K562 (cell line): ENCODE data around the gene KRT33B. TPM values are rescaled to one million over a fixed set of nuclear protein-coding genes. Genes with fewer than 3 reads are reported as not detected.

Experiments used
- ATAC-seq: fragments of 200-7000 bp; cut with Tn5 transposase; 3 replicates; pipeline ENCODE4 v1.9.1; 2020; ENCODE audit warnings: moderate library complexity
- BruUV-seq: library from RNA; stranded (reverse); fragments of 400-500 nt; replicated peaks from 2 replicates; lab custom pipeline; 2021; lab: Mats Ljungman, UMichigan
- CTCF ChIA-PET: fragments of 300-600 bp; formaldehyde crosslinking; extraction: SDS; loops from one replicate; lab custom pipeline; 2021; ENCODE audit warnings: low intra/inter-chr PET ratio; lab: Yijun Ruan, JAX
- POLR2A ChIA-PET: fragments of 300-600, 350-650 bp; sonication (Branson Sonifier 250); formaldehyde crosslinking; extraction: SDS; loops from one replicate; lab custom pipeline; 2021; ENCODE audit warnings: antibody characterized with exemption, inconsistent platforms; lab: Yijun Ruan, JAX
- DNase-seq, 4 experiments: peaks; one replicate each; pipeline versions ENCODE4 v3.0.0 to v3.0.0-alpha.2; 2011 to 2018; ENCODE audit warnings: low spot score in 3 of 4, mixed read lengths in 3 of 4; ENCODE audit errors: extremely low read depth in 1 of 4
- FAIRE-seq: peaks from 2 replicates; lab custom pipeline; 2011; peaks lifted over from hg19 to GRCh38; lab: Jason Lieb, UNC
- H2AFZ ChIP-seq: 2 replicates; pipeline ENCODE4 v1.6.0; 2011; ENCODE audit warnings: low read depth, low read length, control low read depth, inconsistent platforms
- H3K27ac ChIP-seq: fragments of 200-600 bp; 3 replicates; pipeline ENCODE4 v1.8.0; 2011; ENCODE audit warnings: low read depth, mild to moderate bottlenecking, control low read depth, inconsistent platforms, low read length, moderate library complexity, mixed read lengths; ENCODE audit errors: extremely low read depth
- H3K27me3 ChIP-seq, 2 experiments: fragments of 300-600 bp in 1 of 2; 2 replicates in 1 of 2; 3 replicates in 1 of 2; pipeline versions ENCODE4 v1.6.0 to v1.8.0; 2011; ENCODE audit warnings: inconsistent platforms in 2 of 2, low read length in 2 of 2, mild to moderate bottlenecking in 1 of 2, mixed read lengths in 1 of 2, moderate library complexity in 1 of 2; ENCODE audit not compliant: control insufficient read depth in 2 of 2, insufficient read depth in 2 of 2
- H3K36me3 ChIP-seq: fragments of 300-600 bp; 3 replicates; pipeline ENCODE4 v1.8.0; 2011; ENCODE audit warnings: mild to moderate bottlenecking, low read length, inconsistent platforms; ENCODE audit not compliant: control insufficient read depth, insufficient read depth
- H3K4me1 ChIP-seq, 2 experiments: fragments of 200-600 bp in 1 of 2; replicated peaks in 1 of 2; 2 replicates in 1 of 2; 3 replicates in 1 of 2; pipeline versions ENCODE4 v1.5.1 to v1.8.0; 2011; ENCODE audit warnings: inconsistent platforms in 2 of 2, low read length in 2 of 2, mild to moderate bottlenecking in 1 of 2, mixed read lengths in 1 of 2, moderate library complexity in 1 of 2; ENCODE audit not compliant: control insufficient read depth in 2 of 2, insufficient read depth in 2 of 2
- H3K4me2 ChIP-seq: 2 replicates; pipeline ENCODE4 v1.6.1; 2011; ENCODE audit warnings: low read length, control low read depth, inconsistent platforms, mixed read lengths; ENCODE audit not compliant: insufficient read depth
- H3K4me3 ChIP-seq: fragments of 200-600 bp; sonication (generic), shearing (Covaris generic); 2 replicates; pipeline ENCODE4 v1.5.1; 2016; ENCODE audit warnings: control low read depth, inconsistent platforms
- H3K79me2 ChIP-seq: fragments of 200-600 bp; 3 replicates; pipeline ENCODE4 v1.8.0; 2011; ENCODE audit warnings: low read length, inconsistent platforms; ENCODE audit not compliant: control insufficient read depth, insufficient read depth
- H3K9ac ChIP-seq, 2 experiments: 2 replicates each; pipeline versions ENCODE4 v1.6.0 to v1.6.1; 2011; ENCODE audit warnings: low read depth in 2 of 2, low read length in 2 of 2, control low read depth in 1 of 2, inconsistent platforms in 1 of 2, mild to moderate bottlenecking in 1 of 2, mixed read lengths in 1 of 2; ENCODE audit not compliant: insufficient read depth in 1 of 2
- H3K9me1 ChIP-seq: one replicate; pipeline ENCODE4 v1.6.0; 2011; ENCODE audit warnings: inconsistent platforms, mild to moderate bottlenecking, low read length, moderate library complexity; ENCODE audit not compliant: control insufficient read depth, insufficient read depth
- H3K9me3 ChIP-seq: replicated peaks from 2 replicates; pipeline ENCODE4 v1.5.1; 2011; ENCODE audit warnings: low read depth, low read length, inconsistent platforms; ENCODE audit not compliant: control insufficient read depth, insufficient read depth
- H4K20me1 ChIP-seq: replicated peaks from 2 replicates; pipeline ENCODE4 v1.6.1; 2011; ENCODE audit warnings: low read length, inconsistent platforms, mixed read lengths; ENCODE audit not compliant: control insufficient read depth, insufficient read depth
- BCL6 ChIP-seq: fragments of 250-450 bp; sonication (Bioruptor Pico); IDR thresholded peaks from 2 replicates; pipeline ENCODE4 v1.4.0; 2020
- C11orf30 ChIP-seq: fragments of 450-650 bp; IDR thresholded peaks from 2 replicates; pipeline ENCODE4 v1.6.1; 2016; ENCODE audit warnings: low read depth, mild to moderate bottlenecking
- EP400 ChIP-seq: fragments of 450-650 bp; IDR thresholded peaks from 2 replicates; pipeline ENCODE4 v1.6.1; 2017; ENCODE audit warnings: antibody characterized with exemption, mild to moderate bottlenecking, moderate library complexity
- ETV5 ChIP-seq: sonication (generic); formaldehyde crosslinking; IDR thresholded peaks from 2 replicates; pipeline ENCODE4 v1.4.0; 2020; ENCODE audit warnings: low read depth, mild to moderate bottlenecking, missing genetic modification reagents
- MAFK ChIP-seq: IDR thresholded peaks from 2 replicates; pipeline ENCODE4 v1.6.1; 2011; ENCODE audit warnings: low read length, improper control_type of control experiment
- MBD1 ChIP-seq: fragments of 250-450 bp; sonication (Bioruptor Pico); IDR thresholded peaks from 2 replicates; pipeline ENCODE4 v1.8.0; 2022; ENCODE audit warnings: inconsistent platforms
- NCOA4 ChIP-seq: fragments of 450-650 bp; IDR thresholded peaks from 2 replicates; pipeline ENCODE4 v1.6.1; 2018; ENCODE audit warnings: mild to moderate bottlenecking; ENCODE audit not compliant: partially characterized antibody
- SIRT6 ChIP-seq: IDR thresholded peaks from one replicate; pipeline ENCODE4 v1.6.1; 2012; ENCODE audit warnings: low read depth, mild to moderate bottlenecking, control low read depth, inconsistent platforms, low read length, moderate library complexity
- U2AF2 ChIP-seq: fragments of 200-400 bp; formaldehyde crosslinking; optimal IDR thresholded peaks from 2 replicates; pipeline ENCODE3; 2017; ENCODE audit warnings: low read depth, mild to moderate bottlenecking, low read length
- WGBS: fragments of 100-300 bp; shearing (Covaris generic); methylation state at CpG from one replicate; pipeline ENCODE4 v1.1.6; 2016; ENCODE audit warnings: low coverage, mixed read lengths; ENCODE audit not compliant: insufficient coverage; ENCODE audit errors: missing lambda C conversion rate; 5-methylcytosine and 5-hydroxymethylcytosine counted together
- in situ Hi-C: fragments of 300-500 bp; cut with MboI; formaldehyde crosslinking; loops from 4 replicates; pipeline ENCODE4 v1.15.0; 2018; ENCODE audit warnings: inconsistent platforms, mixed read lengths
- intact Hi-C: fragments of 100-400 bp; cut with micrococcal nuclease; formaldehyde crosslinking; loops from 2 replicates; pipeline ENCODE4 v1.14.2; 2022
- polyA plus RNA-seq, 8 experiments: library from polyadenylated mRNA; depleted of rRNA in 4 of 8; stranded (reverse) in 5 of 8; unstranded in 3 of 8; fragments of >200 nt; fragmentation: Nextera tagmentation in 2 of 8; fragmentation: Illumina TruSeq in 1 of 8; extraction: Ambion mirVana in 2 of 8; extraction: Trizol in 1 of 8; gene quantifications; 2 replicates each; pipeline versions ENCODE4 v1.2.1 to v1.2.3, GENCODE V29; 2011 to 2014; ENCODE audit warnings: inconsistent platforms in 1 of 8, missing spikeins in 1 of 8
- total RNA-seq, 7 experiments: library from RNA; depleted of rRNA in 6 of 7; stranded (reverse); fragments of >200 nt in 6 of 7; fragmentation: Illumina TruSeq in 2 of 7; extraction: Trizol in 2 of 7; gene quantifications; 2 replicates each; pipeline versions ENCODE4 v1.2.1 to v1.2.3, GENCODE V29; 2011 to 2021; ENCODE audit warnings: low replicate concordance in 1 of 7
- TF ChIP-seq, protein P1 (sequence below): fragments of 250-450 bp; sonication (Bioruptor Pico); IDR thresholded peaks from 2 replicates; pipeline ENCODE4 v1.8.0; 2021; ENCODE audit warnings: mild to moderate bottlenecking, moderate library complexity

KRT33B gene
- total and polyA plus RNA-seq, 9 of the 15 experiments (the other 6 are each of a cell fraction or from before 2014, with no cell fraction given): not detected

DNA sequence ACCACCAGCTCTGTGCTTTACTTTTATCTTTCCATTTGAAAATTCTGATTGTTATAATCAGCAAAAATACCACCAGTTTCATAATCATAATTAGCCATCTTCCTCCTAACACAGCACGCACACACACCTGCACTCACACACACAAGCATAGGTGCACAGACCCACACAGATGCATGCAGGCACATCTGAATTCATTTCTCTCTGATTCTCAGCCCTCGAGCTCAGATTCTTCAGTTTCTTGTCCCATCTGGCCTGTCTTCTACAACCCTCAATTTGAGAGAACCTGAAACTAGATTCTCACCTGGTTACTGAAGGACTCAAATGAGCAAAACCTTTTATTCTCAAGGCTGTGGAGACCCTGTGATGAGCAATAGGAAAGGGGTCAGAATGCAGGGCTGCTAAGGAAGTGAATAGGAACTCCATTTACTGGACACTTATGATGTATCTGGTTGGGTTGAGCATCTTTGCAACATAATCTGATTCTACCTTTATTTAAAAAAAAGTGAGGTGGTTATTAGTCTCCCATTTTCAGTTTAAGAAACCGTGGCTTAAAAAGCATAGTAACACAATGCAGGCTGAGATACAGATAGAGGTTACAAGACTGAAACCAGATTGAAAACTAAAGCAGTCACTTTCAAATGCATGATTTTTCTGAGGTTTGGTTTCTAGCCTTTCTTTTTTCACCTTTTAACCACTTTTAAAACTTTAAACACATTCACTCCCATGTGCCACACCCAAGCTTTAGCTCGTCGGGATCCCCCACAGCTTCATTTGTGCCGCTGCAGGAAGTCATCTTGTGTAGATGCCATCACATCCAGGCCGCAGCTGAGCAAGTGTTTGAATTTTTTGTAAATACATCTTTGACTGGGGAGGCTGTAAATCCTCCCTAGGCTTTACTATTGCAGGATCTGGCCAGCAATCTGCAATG is 28.4 kb downstream of the KRT33B start:
- TF ChIP-seq NCOA4 (no peak), SIRT6 (no peak), MAFK (no peak), BCL6 (CRISPR knock-in tag) (no peak), C11orf30 (no peak), ETV5 (CRISPR knock-in tag) (no peak), EP400 (no peak), MBD1 (no peak), U2AF2 (no peak)
- TF ChIP-seq, protein P1, sequence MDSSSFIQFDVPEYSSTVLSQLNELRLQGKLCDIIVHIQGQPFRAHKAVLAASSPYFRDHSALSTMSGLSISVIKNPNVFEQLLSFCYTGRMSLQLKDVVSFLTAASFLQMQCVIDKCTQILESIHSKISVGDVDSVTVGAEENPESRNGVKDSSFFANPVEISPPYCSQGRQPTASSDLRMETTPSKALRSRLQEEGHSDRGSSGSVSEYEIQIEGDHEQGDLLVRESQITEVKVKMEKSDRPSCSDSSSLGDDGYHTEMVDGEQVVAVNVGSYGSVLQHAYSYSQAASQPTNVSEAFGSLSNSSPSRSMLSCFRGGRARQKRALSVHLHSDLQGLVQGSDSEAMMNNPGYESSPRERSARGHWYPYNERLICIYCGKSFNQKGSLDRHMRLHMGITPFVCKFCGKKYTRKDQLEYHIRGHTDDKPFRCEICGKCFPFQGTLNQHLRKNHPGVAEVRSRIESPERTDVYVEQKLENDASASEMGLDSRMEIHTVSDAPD: no peak
- TF ChIP-seq, all 486 proteins: peak for 0

More for the DNA sequence above, 28.4 kb downstream of the KRT33B start:
- Histone ChIP-seq H3K27me3 (no peaks in the 10 kb centered on the region), H3K79me2 (no peaks in the 10 kb centered on the region), H2AFZ (no peak overlapping the region), H3K4me2 (no peak overlapping the region), H4K20me1 (no peaks in the 10 kb centered on the region), H3K4me3 (no peak overlapping the region), H3K4me1 (no peaks in the 10 kb centered on the region), H3K9ac (no peak overlapping the region), H3K9me3 (no peaks in the 10 kb centered on the region), H3K36me3 (no peaks in the 10 kb centered on the region), H3K9me1 (no peaks in the 10 kb centered on the region), H3K27ac (no peak overlapping the region)
- CTCF ChIA-PET: no interaction called here
- intact Hi-C loops (no loop called here), in situ Hi-C loops (no loop called here)
- DNase-seq (no peak), ATAC-seq (no peak), FAIRE-seq (no peak)
- WGBS: 0% methylated on average over 7 of the region's 7 CpGs
- BruUV-seq: no TSS peak
- POLR2A ChIA-PET: interaction anchor here (0.6 kb wide), 1 partner anchor 143 kb away, joined by 3 read pairs; no protein-coding TSS in a partner anchor
